ENCODE results near the gene SPACA6. TPM values are rescaled to one million over a fixed set of nuclear protein-coding genes. Genes with fewer than 3 reads are reported as not detected.
"Not testable (repeated sequence)": the region's sequence is repeated elsewhere in the genome, so short reads cannot be mapped to it uniquely, and the experiment has no call there.

Gene SPACA6
- total RNA-seq (2014; rRNA removed; shearing (Covaris generic)) = 4.2 and 8.2 TPM in 2 replicates

DNA sequence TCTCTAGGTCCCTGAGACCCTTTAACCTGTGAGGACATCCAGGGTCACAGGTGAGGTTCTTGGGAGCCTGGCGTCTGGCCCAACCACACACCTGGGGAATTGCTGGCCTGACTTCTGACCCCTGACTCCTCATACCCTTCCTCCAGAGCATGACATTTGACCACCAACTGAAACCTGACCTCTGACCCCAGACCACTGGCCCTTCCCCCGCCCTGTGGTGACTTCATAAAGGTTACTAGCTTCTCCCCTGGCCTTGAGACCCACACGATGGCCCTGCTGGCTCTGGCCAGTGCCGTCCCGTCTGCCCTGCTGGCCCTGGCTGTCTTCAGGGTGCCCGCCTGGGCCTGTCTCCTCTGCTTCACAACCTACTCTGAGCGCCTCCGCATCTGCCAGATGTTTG lies at the start of gene SPACA6:
SPACA6 (plus strand) TSS at position 71 of the 400 bp plus-strand sequence; CDS start at position 268, 197 bp downstream.
- no peak for DNase-seq (ENCODE audit: low spot score)

DNA sequence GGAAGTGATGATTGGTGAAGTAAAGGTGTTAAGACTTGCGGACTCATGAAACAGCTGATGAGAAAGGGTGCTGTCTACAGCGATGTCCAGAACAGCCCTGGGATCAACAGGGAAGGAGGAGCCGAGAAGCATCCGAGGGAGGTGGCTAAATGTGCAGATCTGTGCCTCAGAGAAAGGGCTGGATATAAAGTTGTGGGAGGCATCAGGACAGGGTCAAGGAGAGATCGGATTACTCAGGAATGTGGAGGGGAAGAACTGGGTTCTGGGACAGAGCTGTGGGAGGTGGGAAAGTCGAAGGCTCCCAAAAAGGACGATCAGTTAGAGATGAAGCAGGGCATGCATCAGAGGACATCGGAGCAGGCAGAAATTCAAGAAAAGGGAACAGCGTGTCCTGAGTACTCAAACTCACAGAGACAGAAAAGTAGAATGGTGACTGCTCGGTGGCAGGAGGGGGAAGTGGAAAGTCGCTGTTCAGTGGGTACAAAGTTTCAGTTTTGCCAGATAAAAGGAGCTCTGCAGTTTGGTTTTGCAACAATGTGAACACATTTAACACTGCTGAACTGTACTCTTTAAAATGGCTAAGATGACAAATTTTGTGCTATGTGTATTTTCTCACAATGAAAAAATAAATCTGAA lies 48.4 kb upstream of the SPACA6 start:
- DNase-seq (ENCODE audit: low spot score) = no peak

DNA sequence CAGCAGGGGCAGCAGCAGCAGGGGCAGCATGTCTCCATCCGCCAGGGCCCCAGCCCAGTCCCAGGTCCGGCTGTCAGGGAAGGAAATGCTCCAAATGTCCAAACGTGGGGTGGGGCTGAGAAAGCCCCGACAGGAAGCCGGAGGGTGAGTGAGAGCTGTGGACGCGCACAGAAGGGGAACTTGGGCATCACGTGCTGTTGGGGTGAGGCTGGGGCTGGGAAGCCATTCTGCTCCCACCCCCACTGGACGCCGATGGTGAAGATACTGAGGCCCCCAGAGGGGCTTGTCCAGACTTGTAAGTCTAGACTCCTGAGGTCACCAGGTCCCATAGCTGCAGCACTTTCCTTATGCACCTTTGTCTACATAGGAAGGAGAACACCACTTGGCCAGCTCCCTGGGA lies 46.4 kb upstream of the SPACA6 start, which contains the start of gene SIGLEC14:
SIGLEC14 (minus strand) TSS at position 96 of the 400 bp plus-strand sequence; CDS start at position 30, 66 bp downstream.
- not testable (repeated sequence) for DNase-seq (ENCODE audit: low spot score)

GRCh38 chr19:51647318-51647717 lies 45.8 kb upstream of the SPACA6 start:
- no peak for DNase-seq (ENCODE audit: low spot score)

DNA sequence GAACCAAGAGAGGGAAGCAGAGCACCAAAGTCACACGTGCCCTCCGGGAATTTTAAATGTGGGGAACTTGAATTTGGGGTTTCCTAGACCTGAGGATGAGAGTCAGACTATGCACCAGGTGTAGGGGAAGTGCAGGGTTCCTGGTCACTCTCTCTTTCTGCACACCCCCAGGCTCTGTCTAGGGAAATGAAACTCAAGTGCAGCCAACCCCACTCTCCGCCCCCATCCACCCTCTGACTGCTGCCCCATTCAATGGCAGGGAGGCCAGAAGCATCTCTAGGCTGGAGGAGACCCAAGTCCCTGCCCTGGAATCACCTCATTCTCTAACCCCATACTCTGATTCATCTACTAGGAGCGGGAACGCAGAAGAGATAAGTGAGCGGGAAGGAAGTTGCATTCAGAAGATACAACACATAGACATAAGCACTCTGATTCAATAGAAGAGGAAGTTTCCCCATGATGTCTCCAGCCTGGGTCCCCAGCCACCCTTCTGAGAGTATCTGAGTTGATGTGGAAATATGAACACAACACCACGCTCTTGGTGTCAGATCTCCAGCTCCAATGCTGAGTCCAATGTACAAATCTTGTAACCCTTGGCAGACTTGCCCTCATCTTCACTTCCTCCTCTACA lies 41.8 kb upstream of the SPACA6 start:
- DNase-seq (ENCODE audit: low spot score) = no peak

DNA sequence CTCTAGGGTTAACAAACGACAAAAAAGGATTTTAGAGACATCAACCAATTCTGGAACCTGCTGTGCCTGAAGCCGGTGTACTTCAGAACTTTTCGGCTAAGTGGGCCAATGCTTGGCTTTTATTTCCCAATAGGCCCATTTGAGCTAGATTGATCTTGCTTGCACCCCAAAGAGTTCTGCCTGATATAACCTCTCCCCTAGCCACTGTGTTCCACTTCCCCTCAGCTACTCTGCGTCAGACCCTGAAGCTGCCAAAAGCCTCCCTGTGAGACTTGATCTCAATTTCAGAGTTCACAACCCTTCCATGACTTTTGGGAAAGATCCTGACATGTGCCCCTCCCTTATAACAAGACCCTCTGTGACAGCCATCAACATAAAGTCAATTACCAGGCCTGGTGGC lies 40.9 kb upstream of the SPACA6 start:
- no peak for DNase-seq (ENCODE audit: low spot score)

DNA sequence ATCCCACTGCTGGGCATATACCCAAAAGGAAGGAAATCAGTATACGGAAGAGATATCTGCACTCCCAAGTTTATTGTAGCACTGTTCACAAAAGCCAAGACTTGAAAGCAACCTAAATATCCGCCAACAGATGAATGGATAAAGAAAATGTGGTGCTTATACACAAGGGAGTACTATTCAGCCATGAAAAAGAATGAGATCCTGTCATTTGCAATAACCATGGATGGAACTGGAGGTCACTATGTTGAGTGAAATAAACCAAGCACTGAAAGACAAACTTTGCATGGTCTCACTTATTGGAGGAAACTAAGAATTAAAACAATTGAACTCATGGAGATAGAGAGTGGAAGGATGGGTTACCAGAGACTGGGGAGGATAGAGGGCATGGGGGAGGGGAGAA lies 40.0 kb upstream of the SPACA6 start:
- DNase-seq (ENCODE audit: low spot score) = no peak

DNA sequence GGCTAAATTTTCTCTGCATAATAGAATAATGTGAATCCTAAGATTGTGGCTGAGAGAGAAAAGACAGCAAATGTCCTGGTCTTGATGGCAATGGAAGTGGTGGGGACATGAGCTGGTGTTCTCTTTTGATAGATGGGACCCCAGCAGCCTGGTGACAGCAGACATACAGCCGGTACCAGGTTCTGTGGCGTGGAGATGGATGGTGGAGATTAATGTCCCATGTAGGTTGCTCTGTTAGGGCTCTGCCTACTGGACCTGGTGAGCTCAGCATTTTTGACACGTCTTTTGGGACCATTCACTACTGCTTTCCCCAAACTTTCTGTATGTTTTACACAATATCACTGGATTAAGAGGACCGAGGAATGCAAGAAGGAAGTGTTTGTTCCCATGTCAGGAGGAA lies 38.3 kb upstream of the SPACA6 start:
- DNase-seq (ENCODE audit: low spot score) = no peak

DNA sequence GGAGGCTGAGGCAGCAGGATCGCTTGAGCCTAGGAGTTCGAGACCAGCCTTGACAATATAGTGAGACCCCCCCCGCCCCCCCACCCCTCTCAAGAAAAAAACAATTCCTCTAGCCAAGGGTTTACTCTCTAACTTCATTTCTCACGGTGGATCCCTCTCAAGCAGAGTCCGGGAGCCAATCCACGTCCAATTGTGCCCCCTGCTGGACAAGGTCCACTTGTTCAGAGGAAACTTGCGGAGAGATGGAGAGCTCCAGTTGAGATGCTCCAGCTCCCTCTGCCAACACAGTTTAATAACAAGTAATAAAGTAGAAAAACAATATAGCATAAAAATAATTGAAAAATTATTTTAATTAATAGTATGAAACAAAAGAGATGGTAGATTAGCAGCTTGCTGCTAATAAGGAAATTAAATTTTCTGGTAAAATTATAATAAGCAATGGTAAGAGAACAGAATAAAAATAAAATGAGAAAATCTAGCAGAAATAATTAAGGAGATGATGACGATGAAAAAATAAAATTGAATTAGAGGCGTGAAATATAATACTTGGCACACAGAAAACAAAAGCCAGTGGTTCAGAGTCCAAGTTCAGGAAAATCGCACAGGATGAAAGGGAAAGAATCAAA lies 32.0 kb upstream of the SPACA6 start:
- DNase-seq (ENCODE audit: low spot score) = peak; percentile 80

DNA sequence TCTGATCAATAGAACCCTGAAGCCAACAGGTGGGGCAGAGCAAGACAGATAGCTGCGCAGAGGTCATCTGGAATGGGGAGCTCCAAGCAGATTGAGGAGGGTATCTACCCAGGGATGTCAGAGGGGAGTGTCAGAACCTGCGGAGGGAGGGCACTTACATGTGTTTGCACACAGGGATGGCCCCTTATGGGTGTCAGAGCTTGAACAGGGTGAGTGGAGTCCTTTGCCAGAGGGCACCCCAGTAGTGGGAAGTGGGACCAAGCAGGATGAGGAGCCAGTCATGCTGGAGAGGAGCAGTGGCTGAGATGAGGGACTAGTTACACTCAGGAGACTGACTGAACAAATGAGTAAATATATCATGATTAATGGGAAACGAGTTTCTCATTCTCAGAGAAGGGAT lies 29.5 kb upstream of the SPACA6 start:
- no peak for DNase-seq (ENCODE audit: low spot score)

GRCh38 chr19:51664131-51664530 lies 29.0 kb upstream of the SPACA6 start:
- no peak for DNase-seq (ENCODE audit: low spot score)

DNA sequence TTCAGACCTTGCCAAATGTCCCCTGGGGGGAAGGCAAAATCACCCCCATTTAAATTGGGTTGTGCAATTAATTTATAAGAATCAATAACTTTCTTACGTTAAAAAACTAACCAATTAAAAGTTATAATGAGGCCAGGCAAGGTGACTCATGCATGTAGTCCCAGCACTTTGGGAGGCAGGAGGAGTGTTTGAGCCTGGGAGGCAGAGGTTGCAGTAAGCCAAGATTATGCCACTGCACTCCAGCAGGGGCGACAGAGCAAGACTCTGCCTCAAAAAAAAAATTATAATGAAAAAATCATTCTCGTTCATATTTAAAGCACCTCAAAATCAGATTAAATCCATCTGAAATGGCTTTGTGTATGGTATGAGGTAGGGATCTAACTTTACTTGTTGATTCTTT lies 28.1 kb upstream of the SPACA6 start:
- DNase-seq (ENCODE audit: low spot score) = no peak

- no peak for DNase-seq (ENCODE audit: low spot score)
Measured at GRCh38 chr19:51668216-51668615, 24.9 kb upstream of the SPACA6 start.

GRCh38 chr19:51675911-51676565 lies 17.1 kb upstream of the SPACA6 start:
- not testable (repeated sequence) for DNase-seq (ENCODE audit: low spot score)

GRCh38 chr19:51676566-51677083 lies 16.5 kb upstream of the SPACA6 start:
- DNase-seq (ENCODE audit: low spot score) = no peak

DNA sequence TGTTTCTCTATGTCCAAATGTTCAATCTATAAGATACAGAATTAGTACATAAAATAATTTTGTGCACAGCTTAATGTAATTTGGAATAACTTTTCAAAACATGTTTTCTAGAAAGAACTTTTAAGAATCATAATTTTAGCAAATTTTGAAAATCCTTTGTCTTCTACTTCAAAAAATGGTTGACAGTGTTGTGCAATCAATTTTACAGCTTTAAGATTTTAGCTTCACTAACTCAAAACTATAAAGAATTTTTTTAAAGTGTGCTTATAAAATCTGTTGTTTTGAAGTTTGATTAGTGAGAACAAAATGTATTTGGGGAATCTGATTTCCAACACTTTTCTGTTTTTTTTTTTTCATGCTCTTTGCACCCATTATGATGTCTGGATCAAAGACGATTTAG lies 12.7 kb upstream of the SPACA6 start:
- DNase-seq (ENCODE audit: low spot score) = no peak

- peak; percentile 88 for DNase-seq (ENCODE audit: low spot score)
Measured at GRCh38 chr19:51681286-51681941, 11.7 kb upstream of the SPACA6 start.

GRCh38 chr19:51686171-51686570 lies 7.0 kb upstream of the SPACA6 start:
- no peak for DNase-seq (ENCODE audit: low spot score)

- peak; percentile 84 for DNase-seq (ENCODE audit: low spot score)
Measured at GRCh38 chr19:51687791-51688670, 5.1 kb upstream of the SPACA6 start.

DNA sequence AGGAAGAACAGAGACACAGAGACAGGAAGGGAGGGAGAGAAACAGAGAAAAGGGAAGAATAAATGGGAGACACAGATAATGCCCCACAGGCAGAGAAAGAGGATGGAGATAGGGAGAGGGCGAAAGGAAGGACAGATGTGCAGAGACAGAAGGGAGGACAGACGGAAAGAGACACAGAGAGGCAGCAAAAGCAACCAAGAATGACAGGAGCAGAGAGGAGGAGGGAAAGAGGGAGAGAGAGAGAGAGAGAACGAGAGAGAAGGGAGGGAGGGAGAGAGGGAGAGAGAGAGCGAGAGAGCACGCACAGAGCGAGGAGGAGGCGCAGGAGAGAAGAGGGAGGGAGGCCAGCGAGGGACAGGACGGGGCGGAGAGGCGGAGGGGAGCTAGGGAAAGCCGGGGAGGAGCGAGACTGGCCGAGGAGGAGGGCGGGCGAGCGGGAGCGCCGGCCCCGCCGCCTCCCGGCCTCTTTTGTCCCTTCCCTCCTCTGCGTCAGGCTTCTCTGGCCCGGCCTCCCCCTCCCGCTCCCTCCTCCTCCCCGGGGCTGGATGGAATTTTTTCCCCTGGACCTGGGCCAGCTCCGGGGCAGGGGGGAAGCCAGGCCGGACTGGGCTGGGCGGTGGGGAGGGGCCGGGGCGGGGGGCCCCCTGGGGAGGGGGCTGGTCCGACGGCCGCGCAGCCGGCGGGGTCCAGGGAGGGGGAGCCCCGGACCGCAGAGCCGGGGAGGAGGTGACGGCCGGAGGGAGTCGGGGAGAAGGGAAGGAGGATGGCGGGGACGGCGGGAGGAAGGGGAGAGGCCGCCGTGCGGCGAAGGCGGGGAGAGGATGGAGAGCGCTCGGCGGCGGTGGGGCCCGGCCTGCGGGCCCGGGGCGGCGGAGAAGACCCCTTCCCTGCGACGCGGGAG lies 4.2 kb upstream of the SPACA6 start:
- peak; percentile 97 for DNase-seq (ENCODE audit: low spot score)
